ENCODE measurements around the gene SLC25A15.

- no peak for TF ChIP-seq TSHZ1 (tag by site-specific recombination; IDR thresholded peaks at IDR 0.05; ENCODE audit: borderline replicate concordance)
- no peak for TF ChIP-seq CTCF (tag by site-specific recombination; IDR thresholded peaks at IDR 0.05)
- no peak for TF ChIP-seq ZNF37A (tag by site-specific recombination; IDR thresholded peaks at IDR 0.05)
- TF ChIP-seq ZNF23 (tag by site-specific recombination; IDR thresholded peaks at IDR 0.05; ENCODE audit: borderline replicate concordance) = no peak
- no peak for TF ChIP-seq SP7 (tag by site-specific recombination; IDR thresholded peaks at IDR 0.05)
- TF ChIP-seq KLF10 (tag by site-specific recombination; IDR thresholded peaks at IDR 0.05) = no peak
- TF ChIP-seq ZNF670 (tag by site-specific recombination; IDR thresholded peaks at IDR 0.05; ENCODE audit: low read depth) = no peak
- TF ChIP-seq ZNF274 (IDR thresholded peaks at IDR 0.05; ENCODE audit: low read length) = no peak
- no peak for TF ChIP-seq ZNF274 (tag by site-specific recombination; IDR thresholded peaks at IDR 0.05; ENCODE audit: borderline replicate concordance)
- TF ChIP-seq ZBTB49 (tag by site-specific recombination; IDR thresholded peaks at IDR 0.05; ENCODE audit: low read depth) = no peak
- TF ChIP-seq YY1 (tag by site-specific recombination; IDR thresholded peaks at IDR 0.05) = no peak
- TF ChIP-seq PRDM2 (tag by site-specific recombination; IDR thresholded peaks at IDR 0.05; ENCODE audit: borderline replicate concordance) = no peak
- no peak for TF ChIP-seq SCRT1 (tag by site-specific recombination; IDR thresholded peaks at IDR 0.05; ENCODE audit: borderline replicate concordance)
Observed at GRCh38 chr13:40765602-40766001, 23.8 kb upstream of the SLC25A15 start.
